ENCODE measurements around the gene ZWILCH.

ZWILCH gene

DNA sequence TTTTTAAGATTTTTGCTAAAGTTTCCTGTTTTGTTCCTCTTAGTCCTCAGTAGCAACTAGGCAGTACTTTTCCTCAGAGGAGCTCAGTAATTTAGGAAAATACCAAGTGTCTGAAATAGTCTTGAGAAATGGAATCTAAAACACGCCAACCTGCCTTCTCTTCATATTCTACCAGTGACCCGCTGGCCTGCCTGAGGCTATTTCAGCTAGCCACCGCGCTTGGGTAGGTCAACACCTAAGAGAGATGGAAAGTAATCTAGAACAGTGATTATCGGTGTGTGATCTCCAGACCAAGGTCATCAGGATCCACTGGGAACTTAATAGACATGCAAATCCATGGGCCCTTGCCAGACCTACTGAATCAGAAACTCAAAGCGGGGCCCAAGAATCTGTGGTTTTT lies 53.1 kb downstream of the ZWILCH start:
- no peak for DNase-seq

DNA sequence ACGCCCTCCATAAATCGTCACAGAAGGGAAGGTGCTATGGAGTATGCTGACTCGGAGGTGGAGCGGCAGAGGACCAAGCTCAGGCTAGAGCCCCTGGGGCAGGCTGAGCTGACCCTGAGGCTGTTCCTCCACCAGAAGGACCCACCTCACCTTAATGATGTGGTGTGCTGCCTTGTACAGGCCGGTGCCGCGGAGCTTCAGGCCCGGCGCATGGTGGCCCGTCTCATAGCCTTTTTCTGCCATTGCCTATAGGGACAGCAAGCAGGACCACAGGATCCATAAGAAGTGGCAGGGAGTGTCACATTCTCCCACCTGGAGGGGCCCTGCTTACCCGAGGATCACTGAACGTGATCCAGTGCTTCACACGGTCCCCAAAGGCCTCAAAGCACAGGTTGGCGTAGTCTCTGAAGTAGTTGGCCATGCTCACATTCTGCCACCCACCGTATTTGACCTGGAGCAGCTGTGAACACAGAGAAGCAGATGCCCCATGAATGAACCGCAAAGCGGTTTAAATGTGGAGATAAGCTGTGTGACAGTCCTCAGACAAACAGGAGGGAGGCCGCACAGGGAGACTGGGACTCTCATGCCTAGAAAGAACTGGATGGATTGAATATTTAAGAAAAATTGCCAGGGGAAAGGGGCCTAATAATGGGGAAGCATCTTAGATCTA lies 55.9 kb downstream of the ZWILCH start:
- no peak for DNase-seq

DNA sequence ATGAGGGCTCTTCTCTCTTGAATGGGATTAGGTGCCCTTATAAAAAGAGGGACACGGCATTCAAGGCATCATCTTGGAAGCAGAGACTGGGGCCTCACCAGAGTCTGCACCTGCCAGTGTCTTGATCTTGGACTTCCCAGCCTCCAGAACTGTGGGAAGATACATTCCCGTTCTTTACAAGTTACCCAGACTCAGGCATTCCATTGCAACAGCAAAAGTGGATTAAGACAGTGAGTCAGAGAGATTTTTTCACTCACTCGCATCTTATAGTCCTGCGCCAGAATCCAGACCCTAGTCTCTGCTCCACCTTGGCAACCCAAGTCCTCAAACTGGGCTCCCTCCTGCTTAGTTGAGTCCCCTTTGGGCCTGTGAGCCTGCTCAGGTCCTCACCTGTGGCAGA lies 58.0 kb downstream of the ZWILCH start:
- no peak for DNase-seq

DNA sequence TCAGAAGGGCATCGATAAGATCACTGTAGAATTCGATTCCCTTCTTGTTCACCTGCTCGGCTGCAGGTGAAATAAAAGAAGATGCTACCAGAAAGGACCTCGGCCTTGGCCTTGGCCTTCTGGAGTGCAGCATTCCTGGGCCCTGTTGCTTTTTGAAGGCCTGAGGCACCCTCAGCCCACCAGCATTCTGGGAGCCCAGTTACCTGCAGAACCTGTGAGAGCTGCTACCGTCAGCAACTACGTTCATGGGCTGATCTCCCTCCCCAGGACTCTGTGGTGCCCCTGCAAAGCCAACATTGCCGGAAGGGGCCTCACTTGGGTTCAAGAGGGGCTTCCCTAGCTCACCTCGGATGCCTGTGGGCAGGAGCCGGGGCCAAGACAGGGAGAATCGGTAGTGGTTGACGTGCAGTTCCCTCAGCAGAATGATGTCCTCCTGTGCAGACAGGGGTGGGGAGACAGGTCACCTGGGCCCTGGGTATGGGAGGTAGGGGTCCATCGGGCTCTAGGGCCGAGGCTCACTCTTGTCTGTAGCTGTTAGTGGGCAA lies 58.5 kb downstream of the ZWILCH start:
- DNase-seq, result no peak

DNA sequence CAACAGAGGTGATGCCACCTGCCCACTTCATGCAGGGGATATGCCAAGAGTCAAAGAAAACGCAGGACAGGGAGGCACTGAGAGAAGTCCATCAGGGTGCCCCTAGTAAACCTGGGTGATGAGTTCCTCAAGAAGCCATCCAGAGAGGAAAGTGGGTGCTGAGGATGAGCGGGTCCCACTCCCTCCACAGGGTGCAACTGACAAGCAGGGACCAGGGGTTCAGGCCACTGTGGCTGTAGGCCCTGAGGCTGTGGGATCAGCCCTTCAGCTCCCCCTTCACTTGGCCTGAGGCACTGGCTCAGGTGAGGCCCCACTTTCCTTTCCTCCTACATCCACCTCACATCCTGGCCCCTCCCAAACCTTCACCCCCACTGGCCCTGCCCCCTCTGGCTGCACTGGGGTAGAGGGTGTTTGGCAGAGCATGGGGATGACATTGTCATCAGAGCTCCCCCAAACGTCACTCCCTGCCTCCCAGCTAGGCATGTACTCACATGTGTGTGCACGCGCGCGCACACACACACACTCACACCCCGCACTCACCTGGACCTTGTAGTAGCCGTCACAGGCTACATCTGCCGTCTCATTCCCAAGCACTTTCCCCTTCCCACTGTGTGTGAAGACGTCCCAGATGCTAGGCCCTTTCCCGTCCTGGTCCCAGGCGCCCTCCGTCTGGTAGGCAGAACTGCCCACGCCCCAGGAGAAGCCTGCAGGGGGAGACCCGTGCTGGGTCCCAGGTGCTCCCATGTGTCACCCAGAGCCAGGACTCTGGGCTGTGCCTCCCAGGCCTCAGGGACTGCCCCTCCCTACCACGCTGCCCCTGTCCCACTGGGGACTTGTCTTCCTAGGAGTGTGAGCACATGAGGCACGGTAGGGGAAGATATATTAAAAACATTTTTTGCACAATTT lies 59.3 kb downstream of the ZWILCH start:
- no peak for DNase-seq

DNA sequence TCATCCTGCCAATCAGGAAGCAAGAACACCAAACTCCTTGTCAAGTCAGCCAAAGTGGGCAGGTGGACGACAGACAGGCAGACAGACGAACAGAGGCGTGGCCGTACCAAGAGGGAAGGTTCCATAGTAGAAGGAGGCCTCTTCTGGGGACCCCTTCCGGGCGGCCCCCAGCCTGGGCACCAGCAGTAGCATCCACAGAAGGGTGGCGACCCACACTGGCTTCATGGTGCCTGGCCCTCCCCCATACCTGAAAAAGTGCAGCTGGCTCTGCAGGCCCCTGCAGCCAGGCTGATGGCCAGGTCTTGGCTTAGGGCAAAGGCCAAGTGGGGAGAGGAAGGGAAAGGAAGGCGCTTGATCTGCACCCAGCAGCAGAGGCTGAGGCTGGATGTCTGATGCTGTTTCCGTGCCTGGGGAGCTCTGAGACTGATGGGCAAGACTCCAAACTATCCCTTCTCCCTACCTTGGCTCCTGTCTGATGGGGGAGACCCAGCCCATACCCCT lies 60.1 kb downstream of the ZWILCH start:
- DNase-seq, result no peak

DNA sequence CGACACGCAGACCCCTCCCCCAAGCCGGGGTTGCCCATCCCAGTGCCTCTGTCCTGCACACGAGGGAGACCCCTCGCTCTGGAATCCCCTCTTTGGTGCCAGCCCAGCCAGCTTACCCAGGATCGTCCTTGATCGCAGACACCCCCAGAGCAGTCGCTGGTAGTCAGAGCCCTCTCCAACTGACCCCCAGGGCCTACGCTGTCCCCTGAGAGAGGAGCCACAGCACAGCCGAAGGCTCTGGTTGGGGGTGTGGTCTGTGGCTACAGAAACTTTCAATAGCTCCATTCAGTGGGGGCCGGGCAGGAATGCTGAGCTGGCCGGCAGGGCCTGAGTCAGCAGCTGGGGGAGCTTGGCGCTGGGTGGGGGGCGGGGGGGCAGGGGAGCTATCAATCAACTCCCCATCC lies 60.6 kb downstream of the ZWILCH start, which contains the start of gene LCTL:
TSS of gene LCTL (minus strand) at position 258 of the 404 bp plus-strand sequence. CDS start 633 bp downstream, outside the sequence.
- peak; percentile 33 for DNase-seq

DNA sequence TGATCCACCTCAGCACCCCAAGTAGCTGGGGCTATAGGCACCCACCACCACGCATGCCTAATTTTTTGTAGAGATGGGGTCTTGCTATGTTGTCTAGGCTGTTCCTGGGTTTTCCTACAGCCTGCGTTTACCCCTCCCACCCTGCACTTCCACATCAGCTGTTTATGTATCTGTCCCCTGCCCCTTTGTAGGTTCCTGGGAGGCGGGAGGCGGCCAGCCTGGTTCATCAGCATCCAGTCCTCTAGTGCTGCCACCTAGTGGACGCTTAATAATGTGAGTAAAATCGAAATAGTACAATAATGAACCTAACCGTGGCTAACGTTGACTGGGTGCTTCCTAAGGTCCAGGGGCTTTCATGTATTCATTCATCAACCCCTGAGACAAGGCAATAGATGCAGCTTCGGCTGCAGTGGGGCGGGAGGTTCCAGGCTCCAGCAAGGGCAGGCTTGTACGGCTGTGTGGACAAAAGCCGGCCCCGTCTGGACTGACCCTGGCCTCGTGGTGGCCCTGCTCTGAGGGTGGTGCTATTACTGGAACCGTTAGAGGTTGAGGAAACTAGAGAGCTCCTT lies 61.9 kb downstream of the ZWILCH start:
- peak; percentile 55 for DNase-seq

DNA sequence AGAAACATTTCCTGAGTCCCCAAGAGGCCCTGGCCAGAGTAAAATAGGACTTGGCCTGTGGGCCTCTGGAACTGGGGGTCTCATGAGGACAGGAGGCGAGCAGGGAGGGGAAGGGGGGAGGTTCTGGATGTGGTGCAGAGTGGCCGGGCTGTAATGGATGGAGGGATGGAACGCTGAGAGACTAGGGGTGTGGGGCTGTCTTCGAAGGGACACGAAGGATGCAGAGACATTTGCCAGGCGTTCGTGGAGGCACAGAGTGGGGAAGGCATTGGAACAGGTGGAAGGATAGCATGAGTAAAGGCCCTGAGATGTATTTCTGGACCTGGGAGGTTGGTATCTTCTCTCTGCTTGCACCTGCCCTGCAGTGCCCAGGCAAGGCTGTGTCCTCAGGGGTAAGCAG lies 62.8 kb downstream of the ZWILCH start:
- DNase-seq, result no peak

DNA sequence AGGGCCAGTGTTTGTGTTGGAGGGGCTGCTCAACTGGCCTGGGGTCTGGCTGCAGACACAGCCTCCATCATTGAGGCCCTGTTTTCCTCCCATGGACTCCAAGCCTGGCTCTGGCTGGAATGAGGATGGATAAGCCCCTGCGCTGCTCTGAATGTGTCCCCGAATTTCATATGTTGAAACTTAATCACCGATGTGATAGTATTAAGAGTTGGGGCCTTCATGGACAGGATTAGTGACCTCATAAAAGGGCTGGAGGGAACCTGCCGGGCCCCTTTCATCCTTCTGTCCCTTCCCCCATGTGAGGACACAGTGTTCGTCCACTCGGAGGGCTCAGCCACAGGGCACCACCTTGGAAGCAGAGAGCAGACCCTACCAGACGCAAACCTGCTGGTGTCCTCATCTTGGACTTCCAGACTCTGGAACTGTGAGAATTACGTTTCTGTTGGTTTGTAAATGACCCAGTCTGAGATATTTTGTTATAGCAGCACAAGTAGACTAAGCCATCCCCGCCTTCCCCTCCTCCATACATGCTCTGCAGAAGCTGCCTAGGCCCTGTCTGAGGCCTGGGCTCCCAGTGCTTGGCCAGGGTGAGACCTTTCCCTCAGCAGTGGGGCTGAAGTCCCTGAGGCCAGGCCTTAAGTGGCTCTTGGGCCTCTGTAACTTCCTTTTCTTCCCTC lies 64.5 kb downstream of the ZWILCH start:
- DNase-seq, result no peak

DNA sequence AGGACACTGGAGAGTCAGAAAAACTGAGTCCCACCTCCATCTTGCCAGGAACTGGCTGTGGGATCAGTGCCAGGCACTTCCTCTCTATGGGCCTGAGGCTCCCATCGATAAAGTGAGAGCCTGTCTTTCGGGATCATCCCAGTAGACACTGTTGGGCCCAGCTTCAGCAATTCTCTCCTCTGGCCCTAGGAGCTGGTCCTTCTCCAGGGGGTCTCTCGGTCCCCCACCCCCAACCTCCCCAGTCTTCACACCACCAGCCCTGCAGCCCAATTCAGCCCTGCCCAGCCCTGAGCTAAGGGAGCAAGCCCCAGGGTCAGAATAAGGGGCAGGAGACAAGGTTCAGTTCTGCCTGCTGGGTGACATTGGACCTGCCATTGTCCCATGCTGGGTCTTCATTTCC lies 65.2 kb downstream of the ZWILCH start:
- no peak for DNase-seq

DNA sequence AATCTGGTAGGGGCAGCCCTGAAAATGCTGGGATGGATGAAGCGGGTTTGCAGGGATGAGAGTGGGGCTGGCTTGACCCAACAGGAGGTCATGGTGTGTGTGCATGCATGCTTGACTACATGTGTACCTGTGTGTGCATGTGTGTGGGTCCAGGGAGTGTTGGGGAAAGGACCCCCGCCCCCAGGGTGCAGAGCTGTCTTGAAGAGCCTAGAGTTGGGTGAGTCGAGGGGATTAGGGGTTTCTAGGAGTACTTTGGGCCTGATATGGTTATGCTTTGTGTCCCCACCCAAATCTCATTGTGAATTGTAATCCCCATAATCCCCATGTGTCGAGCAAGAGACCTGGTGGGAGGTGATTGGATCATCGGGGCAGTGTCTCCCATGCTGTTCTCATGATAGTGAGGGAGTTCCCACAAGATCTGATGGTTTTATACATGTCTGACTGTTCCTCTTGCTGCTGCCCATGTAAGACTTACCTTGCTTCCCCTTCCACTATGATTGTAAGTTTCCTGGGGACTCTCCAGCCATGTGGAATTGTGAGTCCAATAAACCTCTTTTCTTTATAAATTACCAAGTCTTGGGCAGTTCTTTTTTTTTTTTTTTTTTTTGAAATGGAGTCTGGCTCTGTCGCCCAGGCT lies 65.8 kb downstream of the ZWILCH start:
- no peak for DNase-seq

DNA sequence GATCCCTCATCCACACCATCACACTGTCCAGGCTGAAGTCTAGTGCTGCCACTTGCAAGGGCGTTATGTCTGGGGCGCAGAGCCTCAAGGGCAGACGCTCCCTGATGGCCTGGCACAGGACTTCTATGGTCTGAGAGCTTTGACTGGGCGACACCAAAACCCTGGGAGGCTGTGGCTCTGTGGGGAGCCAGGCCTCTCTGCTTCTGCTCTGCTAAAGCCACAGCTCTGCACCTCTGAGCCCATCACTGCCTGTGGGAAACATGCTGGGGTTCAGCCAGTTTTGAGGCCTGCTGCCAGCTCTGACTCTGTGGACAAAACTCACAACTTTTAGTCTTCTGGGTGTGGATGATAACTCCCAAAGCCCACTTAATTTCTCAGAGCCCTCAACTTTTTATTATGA lies 67.0 kb downstream of the ZWILCH start:
- no peak for DNase-seq

DNA sequence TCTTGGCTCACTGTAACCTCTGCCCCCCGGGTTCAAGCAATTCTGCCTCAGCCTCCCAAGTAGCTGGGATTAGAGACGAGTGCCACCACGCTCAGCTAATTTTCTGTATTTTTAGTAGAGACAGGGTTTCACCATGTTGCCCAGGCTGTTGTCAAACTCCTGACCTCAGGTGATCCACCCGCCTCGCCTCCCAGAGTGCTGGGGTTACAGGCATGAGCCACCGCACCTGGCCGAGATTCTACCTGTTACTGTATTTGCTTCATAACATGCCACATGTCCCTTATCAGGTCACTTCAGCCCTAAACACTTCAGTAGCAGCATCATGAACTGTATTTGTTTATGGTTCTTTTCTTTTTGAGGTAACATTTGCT lies 68.2 kb downstream of the ZWILCH start:
- no peak for DNase-seq

DNA sequence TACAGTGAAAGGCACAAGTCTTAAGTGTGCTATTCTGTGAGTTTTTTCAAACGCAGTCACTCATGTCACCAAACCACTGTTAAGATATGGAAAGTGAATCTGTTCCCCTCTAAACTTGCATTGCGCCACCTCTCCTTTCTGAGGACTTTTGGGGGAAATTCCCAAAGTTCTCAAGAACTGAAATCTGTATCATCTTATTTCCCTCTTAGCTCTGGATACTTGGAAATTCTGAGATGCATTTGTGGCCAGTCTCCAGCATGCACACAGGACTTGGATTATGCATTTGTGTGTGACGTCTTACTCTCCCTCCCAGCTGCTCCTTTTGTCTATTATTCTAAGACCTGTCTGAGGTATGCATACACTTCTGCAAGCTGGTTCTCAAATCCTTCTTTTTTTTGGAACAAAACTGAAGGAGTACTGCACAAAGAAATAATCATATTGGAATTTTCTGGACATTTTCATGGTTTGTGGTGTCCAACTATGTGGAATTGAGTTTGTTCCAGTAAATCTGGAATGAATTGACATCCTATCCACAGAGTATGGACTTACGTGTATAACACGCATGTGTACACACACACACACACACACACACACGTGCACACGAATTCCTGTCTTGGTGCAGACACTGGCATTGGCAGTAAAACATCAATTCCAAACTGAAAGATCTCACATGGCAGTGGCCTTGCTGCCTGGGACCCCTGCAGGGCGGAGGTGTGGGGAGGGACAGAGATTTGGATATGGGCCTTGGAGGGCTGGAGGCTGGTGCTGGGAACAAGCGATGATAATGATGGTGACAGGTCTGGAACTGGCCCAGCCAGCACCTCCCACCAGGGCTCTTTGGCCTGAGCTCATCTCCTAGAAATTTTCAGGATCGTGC lies 68.8 kb downstream of the ZWILCH start:
- no peak for DNase-seq

DNA sequence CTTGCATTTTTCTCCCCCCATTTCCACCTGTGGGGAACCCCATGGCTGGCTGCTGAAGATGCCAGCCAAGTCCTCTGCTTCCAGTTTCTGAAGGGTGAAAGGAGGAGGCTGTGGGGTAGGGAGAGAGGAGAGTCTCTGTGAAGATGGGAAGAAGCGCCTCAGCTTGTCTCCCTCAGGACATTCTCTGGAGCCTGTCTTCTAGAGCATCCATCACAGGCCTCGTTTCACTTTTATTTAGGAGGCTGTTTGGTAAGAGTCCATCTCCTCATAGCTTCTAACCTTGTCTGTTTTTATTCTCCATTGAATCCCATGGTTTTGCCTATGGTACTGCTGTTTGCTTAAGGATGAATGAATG lies 69.4 kb downstream of the ZWILCH start:
- no peak for DNase-seq

DNA sequence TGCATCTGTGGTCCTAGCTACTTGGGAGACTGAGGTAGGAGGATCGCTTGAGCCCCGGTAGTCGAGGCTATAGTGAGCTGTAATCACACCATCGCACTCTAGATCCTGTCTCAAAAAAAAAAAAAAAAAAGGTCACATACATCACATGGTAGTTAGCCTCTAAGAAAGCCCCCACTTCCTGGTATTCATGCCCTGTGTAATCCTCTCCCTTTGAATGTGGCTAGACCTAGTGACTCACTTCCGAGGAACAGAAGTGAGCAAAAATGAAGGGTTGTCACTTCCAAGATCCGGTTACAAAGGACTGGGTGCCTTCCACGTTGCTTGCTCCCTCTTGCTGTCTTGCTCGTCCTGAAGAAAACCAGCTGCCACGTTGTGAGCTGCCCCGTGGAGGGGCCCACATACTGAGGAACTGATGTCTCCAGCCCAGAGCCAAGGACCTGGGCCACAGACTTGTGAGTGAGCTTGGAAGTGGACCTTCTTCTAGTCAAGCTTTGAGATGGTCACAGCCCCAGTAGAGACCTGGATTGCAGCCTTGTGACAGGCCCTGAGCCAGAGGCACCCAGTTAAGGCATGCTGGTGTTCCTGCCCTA lies 73.3 kb downstream of the ZWILCH start:
- DNase-seq, result no peak

DNA sequence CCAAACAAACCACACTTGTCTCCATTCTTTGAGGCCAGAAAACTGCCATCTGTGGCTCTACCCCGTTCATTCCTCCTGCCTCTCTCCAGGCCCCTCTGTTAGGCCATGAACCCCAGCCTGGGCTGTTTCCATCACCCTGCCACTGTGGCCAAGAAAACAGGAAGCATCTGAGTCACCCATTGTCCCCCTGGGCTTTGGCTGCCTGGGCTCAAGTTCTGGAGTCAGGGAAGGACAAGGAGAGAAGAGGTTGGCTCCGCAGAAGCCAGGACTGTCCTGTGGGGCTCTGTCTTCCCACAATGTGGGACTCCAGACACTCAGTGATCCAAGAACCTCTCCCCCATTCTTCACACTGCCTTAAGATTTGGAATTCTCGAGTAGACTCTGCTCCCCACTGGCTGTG lies 75.5 kb downstream of the ZWILCH start:
- no peak for DNase-seq

DNA sequence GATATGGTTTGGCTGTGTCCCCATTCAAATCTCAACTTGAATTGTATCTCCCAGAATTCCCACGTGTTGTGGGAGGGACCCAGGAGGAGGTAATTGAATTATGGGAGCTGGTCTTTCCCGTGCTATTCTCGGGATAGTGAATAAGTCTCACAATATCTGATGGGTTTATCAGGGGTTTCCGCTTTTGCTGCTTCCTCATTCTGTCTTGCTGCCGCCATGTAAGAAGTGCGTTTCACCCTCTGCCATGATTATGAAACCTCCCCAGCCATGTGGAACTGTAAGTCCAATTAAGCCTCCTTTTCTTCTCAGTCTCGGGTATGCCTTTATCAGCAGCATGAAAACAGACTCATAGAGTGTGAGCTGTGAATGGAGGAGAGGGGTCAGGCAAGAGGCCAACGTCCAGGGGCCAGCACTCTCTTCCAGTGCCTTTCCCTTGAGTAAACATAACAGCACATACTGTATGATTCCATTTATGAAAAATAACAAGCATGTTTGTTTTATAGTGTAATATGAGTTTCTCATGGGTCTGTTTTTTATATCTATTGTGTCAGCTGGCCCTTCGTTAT lies 76.9 kb downstream of the ZWILCH start:
- DNase-seq, result no peak

DNA sequence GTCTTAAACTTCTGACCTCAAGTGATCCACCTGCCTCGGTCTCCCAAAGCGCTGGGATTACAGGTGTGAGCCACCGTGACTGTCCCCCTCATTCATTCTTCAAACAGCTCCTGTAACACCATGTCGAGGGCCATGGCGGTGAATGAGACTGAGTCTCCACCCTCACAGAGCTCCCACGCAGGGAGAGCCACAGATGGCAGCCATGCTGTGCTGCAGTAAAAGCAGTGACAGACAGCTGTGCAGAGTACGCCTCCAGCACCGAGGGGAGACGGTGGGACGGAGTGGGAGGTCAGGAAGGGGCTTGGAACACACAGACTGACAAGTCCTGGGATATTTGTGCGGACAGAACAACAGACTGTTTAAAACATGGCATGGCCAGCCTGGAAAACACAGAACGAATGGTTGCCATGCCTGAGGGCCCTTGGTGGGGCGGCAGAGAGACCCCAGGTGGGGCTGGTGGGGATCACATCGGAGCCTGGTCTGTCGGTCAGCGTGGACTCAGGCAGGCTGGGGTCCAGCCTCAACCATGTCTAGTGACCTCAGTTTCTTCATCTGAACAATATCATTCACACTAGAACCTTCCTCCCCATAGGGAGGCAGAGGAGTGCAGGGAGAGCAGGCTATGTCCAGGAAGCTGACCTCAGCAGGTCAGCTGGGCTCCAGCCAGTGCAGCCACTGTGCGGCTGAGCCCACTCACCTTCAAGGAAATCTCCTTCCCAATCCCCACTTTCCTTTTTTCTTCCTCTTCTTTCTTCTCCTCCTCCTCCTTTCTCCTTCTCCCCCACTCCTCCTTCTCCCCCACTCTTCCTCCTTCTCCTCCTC lies 81.2 kb downstream of the ZWILCH start:
- no peak for DNase-seq

Data from kidney glomerular epithelial cell (primary cell).